HG03521 (cell line): Measurements from ENCODE around the gene RXFP2.

Source experiments
- ATAC-seq: cut with Tn5 transposase; IDR thresholded peaks from one replicate; pipeline ENCODE4 v1.9.1; 2021; ENCODE audit warnings: mild to moderate bottlenecking, moderate library complexity; ENCODE audit not compliant: unreplicated experiment

RXFP2 gene, protein sequence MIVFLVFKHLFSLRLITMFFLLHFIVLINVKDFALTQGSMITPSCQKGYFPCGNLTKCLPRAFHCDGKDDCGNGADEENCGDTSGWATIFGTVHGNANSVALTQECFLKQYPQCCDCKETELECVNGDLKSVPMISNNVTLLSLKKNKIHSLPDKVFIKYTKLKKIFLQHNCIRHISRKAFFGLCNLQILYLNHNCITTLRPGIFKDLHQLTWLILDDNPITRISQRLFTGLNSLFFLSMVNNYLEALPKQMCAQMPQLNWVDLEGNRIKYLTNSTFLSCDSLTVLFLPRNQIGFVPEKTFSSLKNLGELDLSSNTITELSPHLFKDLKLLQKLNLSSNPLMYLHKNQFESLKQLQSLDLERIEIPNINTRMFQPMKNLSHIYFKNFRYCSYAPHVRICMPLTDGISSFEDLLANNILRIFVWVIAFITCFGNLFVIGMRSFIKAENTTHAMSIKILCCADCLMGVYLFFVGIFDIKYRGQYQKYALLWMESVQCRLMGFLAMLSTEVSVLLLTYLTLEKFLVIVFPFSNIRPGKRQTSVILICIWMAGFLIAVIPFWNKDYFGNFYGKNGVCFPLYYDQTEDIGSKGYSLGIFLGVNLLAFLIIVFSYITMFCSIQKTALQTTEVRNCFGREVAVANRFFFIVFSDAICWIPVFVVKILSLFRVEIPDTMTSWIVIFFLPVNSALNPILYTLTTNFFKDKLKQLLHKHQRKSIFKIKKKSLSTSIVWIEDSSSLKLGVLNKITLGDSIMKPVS

DNA sequence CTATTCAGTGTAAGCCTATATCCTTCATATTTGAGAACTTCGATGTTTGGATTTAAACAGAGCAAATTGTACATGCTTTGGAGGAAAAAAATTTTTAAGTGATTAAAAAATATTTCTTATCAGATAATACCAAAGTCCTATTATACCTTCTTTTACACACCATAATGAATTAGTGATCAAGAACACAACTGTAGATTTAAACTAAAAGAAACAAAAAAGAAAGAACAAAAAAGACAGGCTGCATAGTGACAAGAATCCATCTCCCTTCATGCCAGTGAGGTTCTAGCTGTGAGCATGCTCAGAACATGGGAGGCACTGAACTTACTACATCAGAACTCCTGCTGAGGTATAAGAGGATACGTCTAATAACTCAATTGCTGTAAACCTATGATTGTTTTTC lies at the start of gene RXFP2:
Gene RXFP2, plus strand, starts transcription at position 301 of the 400 bp plus-strand sequence. Its CDS starts 87 bp downstream, at position 388.
- no peak for ATAC-seq

DNA sequence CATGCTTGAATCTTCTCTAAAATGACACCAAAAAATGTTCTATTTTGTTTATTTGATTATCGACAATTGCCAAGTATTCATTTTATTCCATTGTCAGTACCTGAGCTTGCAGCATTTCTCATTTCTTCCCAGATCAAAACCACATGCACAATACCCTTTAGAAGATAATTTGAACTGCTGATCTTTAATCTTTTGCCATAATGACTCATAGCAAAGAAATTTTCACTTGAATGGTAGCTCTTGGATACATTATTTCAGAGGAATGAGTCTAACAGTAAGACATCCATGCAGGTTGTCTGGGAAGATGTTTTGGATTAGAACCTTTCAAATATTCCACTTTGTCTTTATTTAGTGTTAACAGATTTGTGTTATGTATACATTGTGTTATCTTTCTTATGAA lies 42.0 kb upstream of the RXFP2 start:
- no peak for ATAC-seq

DNA sequence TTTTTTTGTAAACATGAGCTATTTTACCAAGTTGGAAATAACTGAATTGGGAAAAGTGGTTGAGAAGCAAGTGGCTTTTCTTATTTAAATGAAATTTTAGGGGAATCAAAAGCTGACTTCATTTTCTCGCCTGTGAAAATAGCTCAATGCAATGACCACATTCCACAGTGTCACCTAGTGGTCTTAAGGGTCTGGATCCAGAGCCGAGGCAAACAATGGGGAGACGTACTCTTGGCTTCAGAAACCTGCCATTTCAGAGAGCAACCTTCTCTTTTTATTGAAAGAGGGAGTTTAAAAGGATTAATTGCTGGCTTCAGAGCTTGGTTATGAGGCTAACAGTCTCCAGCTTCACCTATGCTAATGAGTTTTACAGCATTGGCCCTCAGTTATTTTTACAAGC lies 39.7 kb upstream of the RXFP2 start:
- no peak for ATAC-seq

DNA sequence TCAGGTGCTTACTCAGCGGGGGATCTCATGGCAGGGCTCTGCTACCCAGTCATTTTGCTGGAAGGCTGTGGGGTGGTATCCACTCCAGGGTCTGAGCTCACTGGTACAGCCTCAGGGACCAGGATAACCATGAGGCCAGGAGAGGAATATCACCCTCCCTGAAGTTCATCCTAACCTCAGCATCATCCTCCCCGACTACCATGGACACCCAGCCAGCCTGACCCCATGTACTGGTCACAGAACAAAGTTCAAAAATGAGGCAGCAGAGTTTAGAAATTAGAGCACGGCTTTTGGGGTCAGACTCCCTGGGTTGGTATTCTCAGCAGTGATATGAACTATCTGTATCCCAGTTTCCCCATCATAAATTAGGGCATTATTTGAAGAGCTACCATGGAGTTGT lies 35.5 kb upstream of the RXFP2 start:
- ATAC-seq = no peak

DNA sequence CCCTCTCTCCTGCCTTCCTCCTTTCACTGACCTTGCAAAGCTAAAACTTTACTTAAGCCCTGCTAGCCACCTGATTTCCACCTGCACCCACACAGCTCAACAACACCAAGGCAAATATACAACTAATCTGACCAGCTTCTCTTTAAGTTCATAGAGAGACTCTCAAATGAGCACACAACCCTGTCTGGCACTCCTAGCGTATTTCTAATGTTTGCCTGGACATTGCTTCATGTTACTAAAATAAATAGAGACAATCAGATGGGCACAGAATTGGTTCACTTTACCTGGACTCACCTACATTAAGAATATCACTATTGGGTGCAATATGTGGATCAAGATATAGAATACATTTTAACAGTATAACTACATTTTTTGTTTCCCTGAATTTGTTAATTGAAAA lies 33.2 kb upstream of the RXFP2 start:
- ATAC-seq = no peak

DNA sequence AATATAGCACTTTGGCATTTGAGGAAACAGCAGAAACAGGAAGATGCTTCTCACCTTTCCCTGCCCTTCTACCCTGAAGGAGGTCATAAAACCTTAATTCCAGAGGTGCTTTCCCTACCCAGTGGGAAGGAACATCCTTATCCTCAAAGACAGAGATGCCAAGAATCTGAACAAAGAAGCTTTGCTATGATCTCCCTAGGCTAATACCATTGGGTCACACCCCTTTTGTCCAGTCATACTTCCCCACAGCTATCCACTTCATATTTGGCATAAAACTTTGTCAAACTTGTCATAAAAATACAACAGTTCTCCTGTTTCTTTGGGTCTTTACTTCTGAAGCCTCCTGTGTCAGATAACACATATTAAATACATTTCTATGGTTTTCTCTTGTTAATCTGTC lies 21.7 kb upstream of the RXFP2 start:
- ATAC-seq = no peak

DNA sequence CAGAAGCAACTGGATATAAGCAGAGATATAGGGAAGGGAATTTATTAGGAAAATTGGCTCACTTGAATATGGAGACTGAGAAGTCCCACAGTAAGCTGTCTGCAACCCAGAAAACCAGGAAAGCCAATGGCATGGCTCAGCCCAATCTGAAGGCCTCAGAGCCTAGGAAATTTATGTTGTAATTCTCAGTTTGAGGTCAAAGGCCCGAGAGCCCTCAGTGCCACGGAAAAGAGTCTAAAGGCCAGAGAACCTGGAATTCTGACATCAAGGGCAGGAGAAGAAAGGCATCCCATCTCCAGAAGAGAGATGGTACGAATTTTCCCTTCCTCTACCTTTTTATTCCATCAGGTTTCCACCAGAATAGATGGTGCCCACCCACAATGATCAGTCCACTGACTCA lies 20.1 kb upstream of the RXFP2 start:
- no peak for ATAC-seq

DNA sequence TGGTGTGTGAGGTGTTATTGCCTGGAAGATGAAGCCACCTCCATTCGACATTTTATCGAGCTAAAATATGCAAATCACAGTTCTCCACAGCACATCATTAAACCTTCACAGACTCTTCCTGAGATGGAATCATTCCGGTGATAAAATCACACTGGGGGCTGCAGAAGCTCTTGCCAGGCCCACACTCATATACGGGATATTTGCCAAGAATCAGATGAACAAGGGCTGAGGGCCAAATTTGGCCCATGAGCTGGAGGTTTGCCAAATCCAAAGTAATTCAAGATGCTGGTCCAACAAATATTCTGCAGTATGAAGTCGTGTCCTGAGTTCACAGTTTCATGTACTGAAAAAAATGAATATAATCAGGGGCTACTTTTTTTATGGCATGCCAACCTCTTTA lies 16.7 kb upstream of the RXFP2 start:
- ATAC-seq = no peak

DNA sequence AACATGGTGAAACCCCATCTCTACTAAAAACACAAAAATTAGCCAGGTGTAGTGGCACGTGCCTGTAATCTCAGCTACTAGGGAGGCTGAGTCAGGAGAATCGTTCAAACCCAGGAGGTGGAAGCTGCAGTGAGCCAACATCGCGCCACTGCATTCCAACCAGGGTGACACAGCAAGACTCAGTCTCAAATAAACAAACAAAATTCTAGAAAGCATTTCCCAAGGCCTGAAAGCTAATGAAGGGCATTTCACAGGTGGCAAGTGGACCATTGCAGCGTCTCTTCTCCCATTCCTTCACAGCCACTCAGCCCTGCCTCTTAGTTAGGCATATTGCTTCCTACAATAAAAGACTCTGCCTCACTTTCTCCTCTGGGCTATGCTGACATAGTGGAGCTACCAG lies 13.5 kb upstream of the RXFP2 start:
- ATAC-seq = no peak

DNA sequence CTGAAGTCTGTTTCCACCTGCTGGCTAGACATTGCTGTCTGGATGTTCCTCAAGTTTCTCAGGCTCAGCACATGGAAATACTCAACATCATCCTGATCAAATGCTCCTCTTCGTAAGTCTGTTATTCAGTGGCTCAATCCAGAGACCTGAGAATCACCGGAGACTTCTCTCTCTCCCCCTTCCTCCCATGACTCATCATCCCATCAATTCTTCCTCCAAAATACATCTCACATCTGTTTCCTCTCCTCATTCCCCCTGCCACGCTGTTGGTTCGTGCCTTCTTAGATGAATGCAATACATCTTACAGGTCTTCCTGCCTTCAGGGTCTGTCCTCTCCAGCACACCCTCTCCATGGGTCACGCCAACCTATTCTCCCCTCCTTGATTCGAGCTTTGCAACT lies 7.4 kb upstream of the RXFP2 start:
- no peak for ATAC-seq

DNA sequence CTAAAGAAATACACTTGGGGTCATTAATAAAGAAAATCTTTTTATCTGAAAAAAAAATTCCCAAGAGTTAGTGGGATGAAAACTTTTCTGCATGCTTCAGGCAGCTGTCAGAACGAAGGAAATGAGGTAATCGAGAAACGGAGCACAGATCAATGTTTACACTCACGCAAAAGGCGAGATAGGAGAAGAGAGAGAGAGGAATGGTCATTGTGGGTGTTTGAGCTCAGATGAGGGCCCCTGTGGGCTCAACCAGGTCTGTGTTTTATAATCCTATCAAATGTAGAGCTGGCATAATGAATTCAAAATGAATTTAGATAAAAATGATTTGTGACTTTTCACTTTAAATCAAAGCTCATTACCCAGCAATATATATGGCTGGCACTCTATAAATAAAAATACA lies 6.3 kb upstream of the RXFP2 start:
- no peak for ATAC-seq

DNA sequence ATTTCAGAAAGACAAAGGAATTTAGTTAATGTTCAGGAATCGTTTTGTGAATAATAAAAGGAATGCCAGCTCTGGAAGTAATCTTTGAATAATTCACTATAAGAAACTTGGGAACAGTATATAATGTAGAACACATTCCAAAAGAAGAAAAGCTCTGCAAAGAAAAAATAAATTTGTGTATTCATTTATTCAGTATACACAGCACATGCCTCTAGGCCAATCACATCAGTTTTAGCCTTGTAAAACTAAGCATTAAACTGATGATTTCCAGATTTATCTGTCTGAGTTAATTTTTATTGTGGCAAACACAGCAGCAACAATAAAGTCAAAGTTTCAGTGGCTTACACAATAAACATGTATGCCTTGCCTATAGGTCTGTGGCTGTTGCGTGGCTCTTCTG lies 5.7 kb upstream of the RXFP2 start:
- no peak for ATAC-seq

DNA sequence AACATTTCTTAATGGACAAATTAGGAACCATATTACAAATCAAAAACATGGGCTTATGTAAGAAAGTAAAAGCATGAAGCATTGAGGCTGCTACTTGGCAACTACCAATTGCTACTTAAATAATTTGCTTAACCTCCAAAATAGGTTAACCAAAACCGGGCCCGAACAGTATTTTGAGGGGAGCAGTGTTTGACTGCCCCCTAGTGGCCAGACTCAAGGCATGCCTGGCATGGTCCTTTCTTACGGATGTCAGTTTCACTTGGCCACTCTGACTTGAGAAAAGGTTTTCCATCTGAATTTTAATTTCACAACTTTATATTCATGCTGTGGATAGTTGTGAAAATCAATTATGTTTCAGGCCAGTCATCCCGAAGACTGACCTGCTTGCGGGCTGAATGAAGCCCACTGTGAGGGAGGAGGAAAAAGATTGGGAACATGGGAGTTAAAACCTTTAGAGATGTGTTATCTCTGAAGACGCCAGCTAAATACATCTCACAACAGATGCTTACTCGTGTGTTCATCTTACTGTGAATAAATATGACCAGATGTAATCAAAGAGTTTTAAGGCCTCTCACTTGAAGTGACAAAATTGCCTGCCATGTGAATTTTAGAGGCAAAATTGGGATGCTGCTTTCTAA lies 2.9 kb downstream of the RXFP2 start:
- peak; percentile 84 for ATAC-seq

DNA sequence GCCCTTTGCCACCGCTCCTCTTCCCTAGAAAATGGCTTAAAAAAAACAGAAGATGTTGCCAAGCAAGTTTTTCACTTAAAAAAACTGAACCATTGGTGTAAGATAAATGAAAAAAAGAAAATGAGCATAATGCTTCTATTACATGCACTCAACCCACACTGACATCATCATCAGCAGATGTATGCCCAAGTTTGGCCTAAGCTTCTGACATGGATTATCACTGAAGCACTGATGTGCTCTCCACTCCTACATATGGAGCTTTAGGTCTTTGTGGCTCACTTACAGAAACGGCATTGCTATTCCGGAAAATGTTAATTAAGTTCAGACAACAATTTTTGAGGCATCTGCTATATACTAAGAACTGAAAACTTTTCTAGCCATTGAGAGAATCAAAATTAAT lies 8.0 kb downstream of the RXFP2 start:
- ATAC-seq = no peak

DNA sequence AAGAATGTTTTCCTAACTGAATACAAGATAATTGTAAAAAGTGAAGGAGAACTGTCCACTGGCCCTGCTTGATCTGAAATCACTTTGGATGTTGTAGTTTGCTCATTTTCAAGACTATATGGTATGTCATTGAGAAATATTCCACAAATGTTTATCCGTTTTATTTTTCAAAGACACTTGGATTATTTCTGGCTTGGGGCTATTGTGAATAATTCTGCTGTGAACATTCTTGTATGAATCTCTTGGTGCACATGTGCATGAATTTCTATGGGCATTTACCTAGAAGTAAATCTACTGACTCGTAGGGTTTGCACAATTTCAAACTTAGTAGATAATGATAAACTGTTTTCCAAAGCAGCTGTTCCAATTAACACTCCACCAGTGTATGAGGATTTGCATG lies 8.6 kb downstream of the RXFP2 start:
- no peak for ATAC-seq

DNA sequence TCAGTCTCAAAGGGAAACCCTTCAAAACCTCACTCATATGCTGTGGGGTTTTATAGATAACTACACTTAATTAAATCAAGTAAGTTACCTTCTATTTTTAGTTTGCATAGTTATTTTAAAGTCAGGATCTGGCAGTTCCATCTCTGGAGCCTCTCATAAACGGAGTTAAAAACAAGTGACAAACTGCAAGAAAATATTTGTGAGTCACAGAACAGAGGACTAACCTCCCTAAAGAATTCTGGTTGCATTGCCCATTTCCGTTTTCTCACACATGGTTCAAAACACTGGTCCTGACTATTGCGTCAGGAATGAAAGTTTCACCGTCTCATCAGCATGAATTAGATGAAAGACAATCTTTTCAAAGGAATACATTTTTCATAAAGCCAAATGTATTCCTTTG lies 10.6 kb downstream of the RXFP2 start:
- ATAC-seq = no peak

DNA sequence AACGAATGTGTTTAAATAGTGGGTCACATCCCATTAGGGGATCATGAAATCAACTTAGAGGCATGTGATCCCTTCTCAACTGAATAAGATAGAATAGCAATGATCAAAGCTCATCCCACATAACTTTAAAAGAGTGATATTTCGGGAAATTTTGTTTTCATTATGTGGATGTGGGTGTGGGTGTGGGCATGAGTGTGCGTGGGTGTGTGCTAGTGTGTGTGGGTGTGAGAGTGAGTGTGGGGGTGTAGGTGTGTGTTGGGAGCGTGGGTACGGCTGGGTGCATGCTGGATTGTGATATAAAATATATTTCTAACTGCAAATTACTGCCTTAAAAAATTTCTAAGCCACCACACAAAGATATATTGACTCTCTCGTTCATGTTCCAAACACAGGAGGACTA lies 15.9 kb downstream of the RXFP2 start:
- no peak for ATAC-seq

DNA sequence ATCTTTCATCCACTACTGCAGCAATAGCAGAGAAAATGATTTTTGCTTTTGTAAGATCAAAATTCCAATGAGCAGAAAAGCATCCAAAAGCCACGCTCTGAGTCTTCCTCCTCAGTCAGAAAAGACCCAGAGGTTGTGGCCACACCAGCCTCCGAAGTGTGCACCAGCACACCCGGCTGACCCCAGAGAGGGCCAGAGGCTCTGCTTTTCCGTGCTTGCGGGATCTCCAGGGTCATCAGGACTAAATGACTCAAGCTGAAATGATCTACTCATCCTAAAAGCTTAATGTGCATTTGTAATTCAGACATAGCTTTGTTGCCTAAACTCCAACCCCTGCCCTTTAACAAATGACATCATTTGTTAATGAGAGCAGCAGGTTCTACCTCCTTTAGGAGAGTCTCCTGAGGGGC lies 16.5 kb downstream of the RXFP2 start:
- ATAC-seq = no peak

DNA sequence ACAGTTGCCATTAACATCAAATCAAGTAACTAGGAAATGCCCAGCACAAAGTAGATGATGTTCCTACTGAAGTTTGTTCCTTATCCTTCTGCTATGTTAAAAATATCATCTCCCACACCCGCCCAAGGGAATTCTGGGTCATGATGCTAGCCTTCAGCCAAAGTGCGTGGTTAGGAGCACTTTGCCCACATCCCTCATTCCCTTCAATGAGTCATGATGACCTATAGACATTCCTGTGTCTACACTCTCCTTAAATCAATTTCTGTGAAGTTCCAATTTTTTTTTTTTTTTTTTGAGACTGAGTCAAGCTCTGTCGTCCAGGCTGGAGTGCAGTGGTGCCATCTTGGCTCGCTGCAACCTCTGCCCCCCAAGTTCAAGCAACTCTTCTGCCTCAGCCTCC lies 17.0 kb downstream of the RXFP2 start:
- no peak for ATAC-seq

DNA sequence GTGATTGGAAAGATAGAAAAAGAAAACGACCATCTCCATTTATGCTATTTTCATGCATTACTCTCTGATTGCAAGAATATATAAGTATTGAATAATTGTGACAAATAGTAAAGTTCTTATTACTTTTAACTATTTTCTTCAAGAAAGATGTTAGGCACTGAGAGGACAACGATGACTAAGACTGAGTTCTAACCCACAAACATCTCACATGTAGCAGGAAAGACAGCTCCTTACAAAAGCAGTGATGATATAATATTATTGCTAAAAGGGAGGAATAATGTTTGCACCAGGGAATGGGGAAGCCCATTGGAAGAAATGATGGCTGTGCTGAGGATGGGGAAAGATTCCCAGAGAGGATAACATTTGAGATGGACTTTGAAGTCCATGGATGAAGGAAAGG lies 22.6 kb downstream of the RXFP2 start:
- no peak for ATAC-seq

DNA sequence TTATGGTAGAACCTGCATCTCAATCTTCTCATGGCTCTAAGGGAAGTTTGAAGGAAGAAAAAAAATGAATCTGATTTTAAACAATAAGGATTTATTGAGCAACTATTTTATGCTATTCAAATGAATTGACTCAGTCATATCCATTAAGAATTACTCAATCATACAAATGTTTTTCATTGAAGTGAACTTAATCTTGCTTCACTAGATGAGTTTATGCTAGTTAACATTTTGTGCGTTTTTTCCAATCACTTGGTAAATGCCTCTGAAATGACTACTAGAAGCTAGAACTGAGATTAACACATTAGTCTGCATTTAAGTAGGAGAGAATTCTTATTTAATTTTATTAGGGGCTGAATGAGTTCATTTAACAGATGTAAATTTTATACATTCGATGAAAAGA lies 25.2 kb downstream of the RXFP2 start:
- ATAC-seq = no peak
